A549 (cell line): ENCODE data around the gene KCNJ14. TPM values are rescaled to one million over a fixed set of nuclear protein-coding genes. Genes with fewer than 3 reads are reported as not detected.

ENCODE experiments used
- ATAC-seq, 2 experiments: fragments of 200-7000 bp in 1 of 2; fragments of >200 bp in 1 of 2; cut with Nextera tagmentation in 1 of 2; cut with Tn5 transposase in 1 of 2; 3 replicates each; pipeline versions ENCODE4 v1.8.0 to v1.9.1; 2018 to 2020; ENCODE audit warnings: mild to moderate bottlenecking in 1 of 2, moderate library complexity in 1 of 2
- CTCF ChIA-PET: fragments of 300-600 bp; sonication (Branson Sonifier 250); formaldehyde crosslinking; extraction: SDS; loops from one replicate; lab custom pipeline; 2021; ENCODE audit warnings: antibody characterized with exemption, inconsistent platforms; lab: Yijun Ruan, JAX
- POLR2A ChIA-PET: fragments of 350-600 bp; formaldehyde crosslinking; extraction: SDS; loops from one replicate; lab custom pipeline; 2021; ENCODE audit warnings: antibody characterized with exemption, inconsistent platforms; lab: Yijun Ruan, JAX
- DNase-seq, 2 experiments: peaks; one replicate each; pipeline versions ENCODE4 v3.0.0 to v3.0.0-alpha.2; 2011 to 2016; ENCODE audit warnings: low read depth in 1 of 2, low spot score in 1 of 2
- FAIRE-seq: peaks from 2 replicates; lab custom pipeline; 2011; peaks lifted over from hg19 to GRCh38; lab: Jason Lieb, UNC
- H3K27ac ChIP-seq, 2 experiments: fragments of >200 bp; sonication (Bioruptor Twin); formaldehyde crosslinking; 3 replicates each; pipeline ENCODE4 v1.5.1; 2016 to 2017
- H3K4me1 ChIP-seq: fragments of >200 bp; sonication (Bioruptor Twin); formaldehyde crosslinking; 3 replicates; pipeline ENCODE4 v1.6.1; 2016
- H3K4me2 ChIP-seq: fragments of >200 bp; sonication (Bioruptor Twin); formaldehyde crosslinking; 3 replicates; pipeline ENCODE4 v1.6.1; 2016
- H3K4me3 ChIP-seq: fragments of >200 bp; sonication (Bioruptor Twin); formaldehyde crosslinking; 3 replicates; pipeline ENCODE4 v1.5.1; 2016
- H3K9me3 ChIP-seq: fragments of >200 bp; sonication (Bioruptor Twin); formaldehyde crosslinking; 3 replicates; pipeline ENCODE4 v1.6.1; 2016
- BHLHE40 ChIP-seq: IDR thresholded peaks from 2 replicates; pipeline ENCODE4 v1.6.1; 2012; ENCODE audit warnings: low read depth, low read length, inconsistent platforms
- CEBPB ChIP-seq, 2 experiments: fragments of >200 bp in 1 of 2; sonication (Bioruptor Twin) in 1 of 2; formaldehyde crosslinking in 1 of 2; IDR thresholded peaks; 2 replicates each; pipeline ENCODE4 v1.6.1; 2012 to 2016
- FOSB ChIP-seq: fragments of 250-450 bp; sonication (Bioruptor Pico); IDR thresholded peaks from 2 replicates; pipeline ENCODE4 v1.5.0; 2020; ENCODE audit warnings: mild to moderate bottlenecking, moderate library complexity
- HOXA7 ChIP-seq: fragments of 250-450 bp; sonication (Bioruptor Pico); IDR thresholded peaks from 2 replicates; pipeline ENCODE4 v1.5.0; 2020; ENCODE audit warnings: mild to moderate bottlenecking, moderate library complexity
- HOXB13 ChIP-seq: fragments of 250-450 bp; sonication (Bioruptor Pico); IDR thresholded peaks from 2 replicates; pipeline ENCODE4 v1.5.0; 2020; ENCODE audit warnings: low read depth, mild to moderate bottlenecking, moderate library complexity
- KDM1A ChIP-seq: fragments of 200-600 bp; sonication (generic); IDR thresholded peaks from 2 replicates; pipeline ENCODE4 v1.6.1; 2016; ENCODE audit warnings: low read depth, mild to moderate bottlenecking
- MAFK ChIP-seq: fragments of 450-650 bp; IDR thresholded peaks from 2 replicates; pipeline ENCODE4 v1.6.1; 2014; ENCODE audit not compliant: partially characterized antibody
- MAZ ChIP-seq: fragments of 150-350 bp; IDR thresholded peaks from 2 replicates; pipeline ENCODE4 v1.6.1; 2014; ENCODE audit warnings: antibody characterized with exemption, low read depth, low read length, borderline replicate concordance
- PHF8 ChIP-seq: fragments of 200-600 bp; sonication (generic); IDR thresholded peaks from 2 replicates; pipeline ENCODE4 v1.6.1; 2016; ENCODE audit warnings: low read depth, mild to moderate bottlenecking, antibody characterized with exemption, moderate library complexity, borderline replicate concordance
- RARB ChIP-seq: fragments of 250-450 bp; sonication (Bioruptor Pico); IDR thresholded peaks from 2 replicates; pipeline ENCODE4 v1.8.0; 2021; ENCODE audit warnings: mild to moderate bottlenecking, moderate library complexity
- RNF2 ChIP-seq: fragments of 200-600 bp; sonication (generic); IDR thresholded peaks from 2 replicates; pipeline ENCODE4 v1.6.1; 2016; ENCODE audit warnings: low read depth, mild to moderate bottlenecking, antibody characterized with exemption, moderate library complexity, borderline replicate concordance
- SMC3 ChIP-seq: fragments of >200 bp; sonication (Bioruptor Twin); formaldehyde crosslinking; IDR thresholded peaks from 3 replicates; pipeline ENCODE4 v1.6.1; 2018; ENCODE audit warnings: inconsistent platforms
- SREBF2 ChIP-seq: fragments of 450-650 bp; IDR thresholded peaks from 2 replicates; pipeline ENCODE4 v1.6.1; 2014; ENCODE audit warnings: mild to moderate bottlenecking, moderate library complexity
- WGBS: methylation state at CpG from one replicate; pipeline ENCODE4 v1.1.6; 2017; ENCODE audit errors: missing lambda C conversion rate; 5-methylcytosine and 5-hydroxymethylcytosine counted together
- polyA plus RNA-seq, 4 experiments: library from polyadenylated mRNA; depleted of rRNA in 3 of 4; stranded (reverse); fragments of >200 nt; fragmentation: RNase III in 1 of 4; extraction: RNeasy Plus Mini Kit Qiagen cat#74134 plus additional on column Dnase treatment in 1 of 4; gene quantifications; 2 replicates in 3 of 4; 3 replicates in 1 of 4; pipeline ENCODE4 v1.2.3, GENCODE V29; 2011 to 2017
- TF ChIP-seq, protein P1 (sequence below): IDR thresholded peaks from 2 replicates; pipeline ENCODE4 v1.6.1; 2012
- TF ChIP-seq, protein P2 (sequence below): IDR thresholded peaks from 2 replicates; pipeline ENCODE4 v1.6.1; 2012; ENCODE audit warnings: low read depth, borderline replicate concordance
- TF ChIP-seq, protein P3 (sequence below): IDR thresholded peaks from 2 replicates; pipeline ENCODE4 v1.6.1; 2012
- TF ChIP-seq, protein P4 (sequence below): fragments of 250-450 bp; sonication (Bioruptor Pico); IDR thresholded peaks from 2 replicates; pipeline ENCODE4 v1.5.0; 2021; ENCODE audit warnings: mild to moderate bottlenecking, moderate library complexity, borderline replicate concordance
- TF ChIP-seq, protein P5 (sequence below): fragments of 450-650 bp; IDR thresholded peaks from 2 replicates; pipeline ENCODE4 v1.6.1; 2014; ENCODE audit warnings: antibody characterized with exemption
- TF ChIP-seq, protein P6 (sequence below): fragments of >200 bp; sonication (Bioruptor Twin); formaldehyde crosslinking; IDR thresholded peaks from 3 replicates; pipeline ENCODE4 v1.6.1; 2016

KCNJ14 gene
- polyA plus RNA-seq, 2 of the 4 experiments (the other 2 are of a cell fraction) = 1.3 to 1.9 TPM

DNA sequence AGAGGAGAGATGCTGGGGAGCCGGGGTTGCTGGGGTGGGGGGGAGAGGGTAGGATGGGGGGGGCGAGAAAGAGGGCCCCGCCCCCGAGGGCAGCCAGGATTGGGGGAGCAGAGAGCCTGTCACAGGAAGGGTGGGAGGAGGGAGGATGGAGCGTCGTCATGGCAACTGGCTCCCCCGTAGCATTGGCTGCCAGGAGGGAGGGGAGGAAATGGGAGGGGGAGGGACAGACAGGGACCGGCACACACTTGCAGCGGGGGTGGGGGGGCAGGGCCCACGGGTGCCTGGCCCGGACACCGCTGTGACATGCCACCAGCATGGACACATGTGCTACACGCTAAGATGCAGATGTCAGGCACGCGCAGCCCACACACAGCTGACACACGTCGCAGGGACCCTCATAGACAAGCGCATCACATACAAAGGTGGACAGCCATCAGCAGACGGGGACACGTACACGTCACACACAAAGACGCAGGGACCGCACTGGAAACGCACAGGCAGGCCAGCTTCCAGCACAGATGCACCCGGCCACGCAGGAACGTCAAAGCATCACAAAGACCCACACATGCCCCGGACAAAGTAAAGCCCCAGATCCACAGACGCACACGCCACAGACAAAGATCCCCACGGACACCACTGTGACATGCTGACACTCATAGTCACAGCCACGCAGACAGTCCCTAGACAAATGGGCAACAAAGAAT, 56.6 kb downstream of the KCNJ14 start, which contains the start of gene LMTK3:
Gene LMTK3, minus strand, starts transcription at position 36 of the 704 bp plus-strand sequence. CDS start 259 bp downstream, outside the sequence.
- ChIA-PET CTCF (interaction anchor here (1.4 to 10.2 kb wide), 3 partner anchors 19 to 74 kb away, joined by 4 to 101 read pairs (median 11); no protein-coding TSS in a partner anchor), POLR2A (interaction anchor here (1.3 kb wide), 1 partner anchor 18 kb away, joined by 3 read pairs; no protein-coding TSS in a partner anchor)
- WGBS = 59% methylated on average over 25 of the region's 32 CpGs
- Histone ChIP-seq H3K9me3 (no peaks in the 10 kb centered on the region), H3K4me3 (peak within 1 kb of the TSS; percentile 34), H3K27ac (peak within 1 kb of the TSS; percentile 56 to 92), H3K4me2 (peak within 1 kb of the TSS; percentile 86), H3K4me1 (peaks cover 34% of the 10 kb centered on the region)
- DNase-seq = peak; percentile 75 to 85
- FAIRE-seq = no peak
- TF ChIP-seq, protein P1, sequence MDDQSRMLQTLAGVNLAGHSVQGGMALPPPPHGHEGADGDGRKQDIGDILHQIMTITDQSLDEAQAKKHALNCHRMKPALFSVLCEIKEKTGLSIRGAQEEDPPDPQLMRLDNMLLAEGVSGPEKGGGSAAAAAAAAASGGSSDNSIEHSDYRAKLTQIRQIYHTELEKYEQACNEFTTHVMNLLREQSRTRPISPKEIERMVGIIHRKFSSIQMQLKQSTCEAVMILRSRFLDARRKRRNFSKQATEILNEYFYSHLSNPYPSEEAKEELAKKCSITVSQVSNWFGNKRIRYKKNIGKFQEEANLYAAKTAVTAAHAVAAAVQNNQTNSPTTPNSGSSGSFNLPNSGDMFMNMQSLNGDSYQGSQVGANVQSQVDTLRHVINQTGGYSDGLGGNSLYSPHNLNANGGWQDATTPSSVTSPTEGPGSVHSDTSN = peak; percentile 59; the same call in 1 of the 2 replicates
- no peak for TF ChIP-seq HOXA7 (CRISPR knock-in tag)
- no peak for TF ChIP-seq FOSB (CRISPR knock-in tag)
- TF ChIP-seq SREBF2 = no peak
- no peak for TF ChIP-seq RARB (CRISPR knock-in tag)
- peak; percentile 11 to 20; a peak in 5 of 6 replicates for ATAC-seq

DNA sequence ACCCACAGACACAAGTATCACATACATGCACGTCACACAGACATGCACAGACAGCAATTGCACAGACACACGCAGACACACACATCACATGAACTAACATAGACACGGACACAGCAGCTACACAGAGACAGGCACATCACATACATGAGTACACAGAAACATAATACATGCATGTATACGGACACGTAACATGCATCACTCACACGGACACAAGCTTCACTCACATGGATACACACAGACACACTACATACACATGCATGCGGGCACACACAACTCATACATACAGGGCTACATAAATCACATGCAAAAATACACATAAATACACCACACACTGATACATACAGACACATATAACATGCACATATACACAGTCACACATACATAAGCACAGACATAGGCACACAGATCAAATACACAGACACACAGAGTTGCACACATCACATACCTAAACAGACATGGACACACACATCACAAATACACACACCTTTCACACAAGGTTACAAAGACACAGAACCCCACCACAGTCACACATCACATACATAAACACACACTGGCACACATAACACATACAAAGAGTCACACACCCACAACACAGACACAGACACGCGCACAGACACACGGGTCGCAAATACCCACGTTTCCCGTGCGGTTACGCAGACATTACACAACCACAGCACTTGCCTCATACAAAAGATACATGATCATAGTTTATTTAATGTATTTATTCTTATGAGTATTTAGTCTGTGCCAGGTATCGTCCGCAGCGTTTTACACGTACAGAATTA, 57.3 kb downstream of the KCNJ14 start:
- POLR2A ChIA-PET = interaction anchor here (1.3 to 1.4 kb wide), 2 partner anchors 19 to 43 kb away, joined by 3 to 5 read pairs; no protein-coding TSS in a partner anchor

DNA sequence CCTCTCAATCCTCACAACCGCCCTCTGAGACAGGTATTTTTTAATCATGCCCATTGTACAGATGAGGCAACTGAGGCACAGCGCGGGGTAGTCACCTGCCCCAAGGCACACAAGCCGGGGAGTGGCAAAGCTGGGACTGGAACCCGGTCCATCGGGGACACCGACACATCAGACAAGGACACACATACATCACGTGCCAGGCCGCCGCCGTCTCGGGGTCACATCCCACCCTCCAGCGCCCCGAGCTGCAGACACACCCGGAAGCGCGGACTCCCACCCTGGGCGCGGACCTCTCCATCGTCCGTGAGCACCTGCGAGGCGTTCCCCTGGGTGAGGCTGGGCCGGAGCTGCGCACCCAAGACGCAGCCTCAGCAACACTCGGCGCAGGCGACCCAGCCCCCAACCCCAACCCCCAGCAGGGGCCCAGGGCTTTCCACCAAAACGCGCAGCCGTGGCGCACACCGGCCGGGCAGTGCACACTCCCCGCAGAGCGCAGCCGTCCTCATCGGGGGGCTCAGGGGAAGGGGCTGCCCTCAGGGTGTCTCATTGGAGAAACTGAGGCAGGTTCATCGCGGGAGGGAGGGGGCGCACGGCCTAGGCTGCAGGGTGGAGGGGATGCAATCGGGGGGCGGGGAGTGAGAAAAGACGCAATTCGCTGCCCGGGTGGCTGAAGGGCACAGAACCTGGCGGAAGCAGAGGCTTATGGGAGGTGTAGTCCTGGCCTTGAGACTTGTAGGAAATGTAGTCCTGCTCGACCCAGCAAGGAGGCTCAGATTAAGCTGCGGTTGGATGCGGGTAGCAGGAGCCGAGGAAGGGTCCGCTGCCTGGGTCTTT, 58.1 kb downstream of the KCNJ14 start:
- POLR2A ChIA-PET = interaction anchor here (0.6 to 1.7 kb wide), 10 partner anchors 8 to 106 kb away, joined by 3 to 16 read pairs (median 5); partner anchors contain the start of gene SPHK2
- Histone ChIP-seq H3K9me3 (no peaks in the 10 kb centered on the region), H3K27ac (peak overlapping the region; percentile 92 to 93), H3K4me3 (peak overlapping the region; percentile 59), H3K4me2 (peak overlapping the region; percentile 86), H3K4me1 (peaks cover 34% of the 10 kb centered on the region)
- 5% methylated on average over 27 of the region's 54 CpGs for WGBS
- FAIRE-seq (no peak), DNase-seq (peak; percentile 92 to 94), ATAC-seq (peak; percentile 76 to 86)
- CTCF ChIA-PET = interaction anchor here (0.6 to 10.2 kb wide), 11 partner anchors 8 to 243 kb away, joined by 3 to 101 read pairs (median 6); partner anchors contain the start of gene KDELR1
- TF ChIP-seq SMC3 (peak; percentile 30; the same call in 1 of the 3 replicates), MAZ (0 out of 2 replicates have a peak, but pooled peaks have one; percentile 39), RNF2 (no peak), KDM1A (peak; percentile 96), PHF8 (no peak), BHLHE40 (0 out of 2 replicates have a peak, but pooled peaks have one; percentile 2), MAFK (peak; percentile 42)
- TF ChIP-seq, protein P2, sequence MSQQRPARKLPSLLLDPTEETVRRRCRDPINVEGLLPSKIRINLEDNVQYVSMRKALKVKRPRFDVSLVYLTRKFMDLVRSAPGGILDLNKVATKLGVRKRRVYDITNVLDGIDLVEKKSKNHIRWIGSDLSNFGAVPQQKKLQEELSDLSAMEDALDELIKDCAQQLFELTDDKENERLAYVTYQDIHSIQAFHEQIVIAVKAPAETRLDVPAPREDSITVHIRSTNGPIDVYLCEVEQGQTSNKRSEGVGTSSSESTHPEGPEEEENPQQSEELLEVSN = peak; percentile 63; the same call in 1 of the 2 replicates
- TF ChIP-seq, protein P3, sequence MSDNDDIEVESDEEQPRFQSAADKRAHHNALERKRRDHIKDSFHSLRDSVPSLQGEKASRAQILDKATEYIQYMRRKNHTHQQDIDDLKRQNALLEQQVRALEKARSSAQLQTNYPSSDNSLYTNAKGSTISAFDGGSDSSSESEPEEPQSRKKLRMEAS = peak; percentile 72
- TF ChIP-seq, protein P1 = 0 out of 2 replicates have a peak, but pooled peaks have one; percentile 38
- TF ChIP-seq, protein P4, sequence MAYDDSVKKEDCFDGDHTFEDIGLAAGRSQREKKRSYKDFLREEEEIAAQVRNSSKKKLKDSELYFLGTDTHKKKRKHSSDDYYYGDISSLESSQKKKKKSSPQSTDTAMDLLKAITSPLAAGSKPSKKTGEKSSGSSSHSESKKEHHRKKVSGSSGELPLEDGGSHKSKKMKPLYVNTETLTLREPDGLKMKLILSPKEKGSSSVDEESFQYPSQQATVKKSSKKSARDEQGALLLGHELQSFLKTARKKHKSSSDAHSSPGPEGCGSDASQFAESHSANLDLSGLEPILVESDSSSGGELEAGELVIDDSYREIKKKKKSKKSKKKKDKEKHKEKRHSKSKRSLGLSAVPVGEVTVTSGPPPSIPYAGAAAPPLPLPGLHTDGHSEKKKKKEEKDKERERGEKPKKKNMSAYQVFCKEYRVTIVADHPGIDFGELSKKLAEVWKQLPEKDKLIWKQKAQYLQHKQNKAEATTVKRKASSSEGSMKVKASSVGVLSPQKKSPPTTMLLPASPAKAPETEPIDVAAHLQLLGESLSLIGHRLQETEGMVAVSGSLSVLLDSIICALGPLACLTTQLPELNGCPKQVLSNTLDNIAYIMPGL = no peak
- TF ChIP-seq, protein P5, sequence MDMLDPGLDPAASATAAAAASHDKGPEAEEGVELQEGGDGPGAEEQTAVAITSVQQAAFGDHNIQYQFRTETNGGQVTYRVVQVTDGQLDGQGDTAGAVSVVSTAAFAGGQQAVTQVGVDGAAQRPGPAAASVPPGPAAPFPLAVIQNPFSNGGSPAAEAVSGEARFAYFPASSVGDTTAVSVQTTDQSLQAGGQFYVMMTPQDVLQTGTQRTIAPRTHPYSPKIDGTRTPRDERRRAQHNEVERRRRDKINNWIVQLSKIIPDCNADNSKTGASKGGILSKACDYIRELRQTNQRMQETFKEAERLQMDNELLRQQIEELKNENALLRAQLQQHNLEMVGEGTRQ = peak; percentile 38; the same call in 1 of the 2 replicates

More for the DNA sequence above, 57.3 kb downstream of the KCNJ14 start:
- H3K4me2 ChIP-seq = peak overlapping the region; percentile 86
- no peaks in the 10 kb centered on the region for H3K9me3 ChIP-seq
- WGBS = 54% methylated on average over 19 of the region's 19 CpGs
- peak overlapping the region; percentile 92 to 93 for H3K27ac ChIP-seq
- no peak for ATAC-seq
- H3K4me1 ChIP-seq = peaks cover 34% of the 10 kb centered on the region
- H3K4me3 ChIP-seq = peak overlapping the region; percentile 59
- TF ChIP-seq HOXB13 (CRISPR knock-in tag) (no peak), CEBPB (IDR thresholded peaks at IDR 0.05) (peak; percentile 38 to 76; a peak in 2 of 4 replicates)
- TF ChIP-seq, protein P6, sequence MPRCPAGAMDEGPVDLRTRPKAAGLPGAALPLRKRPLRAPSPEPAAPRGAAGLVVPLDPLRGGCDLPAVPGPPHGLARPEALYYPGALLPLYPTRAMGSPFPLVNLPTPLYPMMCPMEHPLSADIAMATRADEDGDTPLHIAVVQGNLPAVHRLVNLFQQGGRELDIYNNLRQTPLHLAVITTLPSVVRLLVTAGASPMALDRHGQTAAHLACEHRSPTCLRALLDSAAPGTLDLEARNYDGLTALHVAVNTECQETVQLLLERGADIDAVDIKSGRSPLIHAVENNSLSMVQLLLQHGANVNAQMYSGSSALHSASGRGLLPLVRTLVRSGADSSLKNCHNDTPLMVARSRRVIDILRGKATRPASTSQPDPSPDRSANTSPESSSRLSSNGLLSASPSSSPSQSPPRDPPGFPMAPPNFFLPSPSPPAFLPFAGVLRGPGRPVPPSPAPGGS = no peak
- FAIRE-seq = peak; percentile 54
- no peak for DNase-seq
- CTCF ChIA-PET = interaction anchor here (1.3 to 10.2 kb wide), 7 partner anchors 7 to 122 kb away, joined by 4 to 101 read pairs (median 6); partner anchors contain the start of gene KDELR1
